Activated T-helper 1 cell treated with Interleukin-2 at 50 U/mL for 16 hours (primary cell): ENCODE results near the gene ASIC2.

ENCODE experiments used
- DNase-seq: peaks from one replicate; pipeline ENCODE4 v3.0.0-alpha.2; 2020; ENCODE audit warnings: low read depth

Gene ASIC2

GRCh38 chr17:33288954-33289353, 4.1 kb downstream of the ASIC2 start:
- no peak for DNase-seq

GRCh38 chr17:33287096-33287725, 5.9 kb downstream of the ASIC2 start:
- DNase-seq = no peak

GRCh38 chr17:33285413-33285812, 7.7 kb downstream of the ASIC2 start:
- no peak for DNase-seq

- DNase-seq = no peak
Measured at GRCh38 chr17:33284022-33284421, 9.1 kb downstream of the ASIC2 start.

- no peak for DNase-seq
Measured at GRCh38 chr17:33280162-33280943, 12.7 kb downstream of the ASIC2 start.

- no peak for DNase-seq
Measured at GRCh38 chr17:33277436-33278100, 15.5 kb downstream of the ASIC2 start.

GRCh38 chr17:33273743-33274410, 19.2 kb downstream of the ASIC2 start:
- no peak for DNase-seq

- DNase-seq = no peak
Measured at GRCh38 chr17:33273271-33273670, 19.8 kb downstream of the ASIC2 start.

GRCh38 chr17:33272438-33272837, 20.7 kb downstream of the ASIC2 start:
- no peak for DNase-seq

GRCh38 chr17:33269337-33270060, 23.6 kb downstream of the ASIC2 start:
- no peak for DNase-seq

- no peak for DNase-seq
Measured at GRCh38 chr17:33267851-33268548, 25.1 kb downstream of the ASIC2 start.

- no peak for DNase-seq
Measured at GRCh38 chr17:33267271-33267790, 25.8 kb downstream of the ASIC2 start.

GRCh38 chr17:33266611-33267010, 26.5 kb downstream of the ASIC2 start:
- DNase-seq = no peak

GRCh38 chr17:33266116-33266515, 27.0 kb downstream of the ASIC2 start:
- DNase-seq = no peak

- no peak for DNase-seq
Measured at GRCh38 chr17:33263396-33263795, 29.7 kb downstream of the ASIC2 start.

GRCh38 chr17:33262266-33263123, 30.6 kb downstream of the ASIC2 start:
- no peak for DNase-seq

GRCh38 chr17:33261820-33262219, 31.3 kb downstream of the ASIC2 start:
- no peak for DNase-seq

- no peak for DNase-seq
Measured at GRCh38 chr17:33260638-33261037, 32.5 kb downstream of the ASIC2 start.

- DNase-seq = no peak
Measured at GRCh38 chr17:33258296-33258695, 34.8 kb downstream of the ASIC2 start.

- DNase-seq = no peak
Measured at GRCh38 chr17:33245183-33245582, 47.9 kb downstream of the ASIC2 start.
